Activated CD8-positive, alpha-beta memory T cell treated with anti-CD3 and anti-CD28 coated beads for 36 hours (primary cell): Measurements from ENCODE around the gene XXYLT1. TPM values are rescaled to one million over a fixed set of nuclear protein-coding genes. Genes with fewer than 3 reads are reported as not detected.

ENCODE experiments used
- CTCF ChIA-PET: fragments of 350-600 bp; sonication (Branson Sonifier 250); formaldehyde crosslinking; loops from one replicate; lab custom pipeline; 2021; ENCODE audit warnings: antibody characterized with exemption; lab: Charles Lee
- POLR2A ChIA-PET: fragments of 350-600 bp; sonication (Branson Sonifier 250); formaldehyde crosslinking; loops from one replicate; lab custom pipeline; 2021; ENCODE audit warnings: antibody characterized with exemption; lab: Charles Lee
- total RNA-seq, 2 experiments: library from RNA; stranded (reverse); gene quantifications; one replicate each; pipeline ENCODE4 v1.2.3, GENCODE V29; 2021

XXYLT1 gene
- total RNA-seq, 2 experiments from 2014 or later: 9.1 to 9.3 TPM

DNA sequence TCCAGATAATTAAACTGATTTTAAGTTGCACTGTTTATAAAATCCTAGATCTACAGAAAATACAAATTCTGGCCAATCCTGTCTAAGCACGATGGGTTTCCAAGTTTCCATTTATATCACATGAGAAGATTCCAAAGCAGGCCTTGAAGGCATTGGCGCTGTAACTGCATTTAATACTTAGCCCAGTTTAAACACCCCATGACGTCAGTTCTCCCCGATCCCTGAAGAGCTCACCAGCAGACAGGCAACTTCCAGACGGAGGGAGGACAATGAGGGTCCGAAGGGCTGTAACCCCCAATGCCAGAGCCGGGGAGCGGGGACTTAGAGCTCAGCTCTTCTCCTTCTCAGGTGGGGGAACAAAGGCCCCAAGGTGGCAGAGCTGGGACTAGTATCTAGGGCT is 117.3 kb downstream of the XXYLT1 start:
- CTCF ChIA-PET: no interaction called here

GRCh38 chr3:195153130-195153529 is 117.8 kb downstream of the XXYLT1 start:
- CTCF ChIA-PET: no interaction called here

More for the DNA sequence above, 117.3 kb downstream of the XXYLT1 start:
- POLR2A ChIA-PET: interaction anchor here (0.6 kb wide), 1 partner anchor 354 kb away, joined by 3 read pairs; no protein-coding TSS in a partner anchor

DNA sequence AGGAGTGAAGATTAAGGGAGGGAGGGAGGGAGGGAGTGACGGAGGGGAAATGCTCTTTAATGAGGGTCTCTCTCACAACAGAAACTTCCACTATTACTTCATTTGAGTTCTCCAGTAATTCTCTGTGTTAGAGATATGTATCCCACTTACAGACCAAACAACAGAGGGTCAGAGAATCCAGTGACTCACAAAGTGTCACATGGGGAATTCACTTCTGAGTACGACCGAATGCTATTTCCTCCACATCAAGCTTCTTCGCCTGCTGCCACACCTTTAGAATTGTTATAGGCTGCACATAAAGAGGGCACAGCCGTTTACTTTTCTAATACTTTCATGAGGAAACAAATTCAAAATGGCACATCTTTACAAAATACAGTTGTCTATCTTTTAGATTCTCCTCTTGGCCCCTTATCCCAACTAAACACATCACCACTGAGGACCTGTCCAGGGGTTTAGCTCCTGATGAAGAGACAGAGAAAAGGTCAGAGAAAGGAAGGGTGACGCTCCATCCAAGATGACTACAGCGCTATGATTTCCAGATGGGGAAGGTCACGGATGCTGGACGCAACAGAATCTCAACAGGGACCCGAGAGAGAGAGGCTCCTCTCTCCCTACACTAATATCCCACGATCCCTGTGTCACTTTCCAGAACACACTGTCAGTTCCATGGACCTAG is 119.0 kb downstream of the XXYLT1 start:
- POLR2A ChIA-PET: no interaction called here
- CTCF ChIA-PET: no interaction called here

More at GRCh38 chr3:195153130-195153529, 117.8 kb downstream of the XXYLT1 start:
- POLR2A ChIA-PET: no interaction called here

DNA sequence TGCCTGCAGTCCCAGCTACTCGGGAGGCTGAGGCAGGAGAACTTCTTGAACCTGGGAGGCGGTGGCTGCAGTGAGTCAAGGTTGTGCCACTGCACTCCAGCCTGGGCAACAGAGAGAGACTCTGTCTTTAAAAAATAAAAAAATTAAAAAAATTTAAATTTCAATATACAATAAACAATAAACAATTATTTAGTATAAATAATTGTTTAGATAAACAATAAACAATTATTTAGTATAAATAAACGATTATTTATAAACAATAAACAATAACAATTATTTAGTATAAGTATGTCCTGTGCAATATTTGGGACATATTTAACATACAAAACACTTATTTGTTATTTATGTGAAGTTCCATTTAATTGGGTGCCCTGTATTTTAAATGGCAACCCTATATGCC is 119.6 kb downstream of the XXYLT1 start:
- ChIA-PET POLR2A (no interaction called here), CTCF (no interaction called here)

GRCh38 chr3:195150181-195151118 is 120.5 kb downstream of the XXYLT1 start:
- ChIA-PET CTCF (no interaction called here), POLR2A (no interaction called here)

DNA sequence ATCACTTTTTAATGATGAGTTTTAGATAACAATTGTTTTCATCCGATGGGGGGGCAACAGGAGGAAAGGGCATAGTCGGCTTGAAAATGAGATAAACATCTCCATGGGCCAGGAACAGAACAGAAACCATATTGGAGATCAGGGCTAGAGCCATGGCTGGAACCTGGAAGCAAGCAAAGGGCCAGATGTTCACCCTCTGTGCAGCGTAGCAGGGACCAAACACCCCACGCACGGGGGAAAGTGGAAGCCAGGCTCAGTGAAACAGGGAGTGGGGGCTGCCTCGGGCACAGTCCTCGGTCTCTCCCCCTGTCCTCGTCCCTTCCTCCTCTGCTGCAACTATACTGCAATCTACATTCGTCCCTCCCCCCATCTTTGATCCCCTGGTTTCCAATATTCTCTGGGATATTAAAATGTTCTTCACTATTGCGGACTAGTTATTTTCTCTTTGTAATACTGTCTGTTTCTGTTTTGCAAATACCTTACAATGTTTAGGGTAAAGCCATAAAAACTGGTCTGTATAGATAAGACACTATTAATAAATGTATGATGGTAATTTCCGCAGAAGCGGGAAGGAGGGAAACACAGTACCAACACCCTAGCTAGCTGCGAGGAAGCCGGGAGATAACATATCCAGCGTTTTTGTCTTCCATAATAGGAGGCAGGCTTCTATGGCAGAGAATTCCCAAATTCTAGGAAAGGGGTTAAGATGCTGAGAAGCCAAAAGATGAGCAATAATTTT is 121.5 kb downstream of the XXYLT1 start:
- ChIA-PET POLR2A (no interaction called here), CTCF (no interaction called here)

DNA sequence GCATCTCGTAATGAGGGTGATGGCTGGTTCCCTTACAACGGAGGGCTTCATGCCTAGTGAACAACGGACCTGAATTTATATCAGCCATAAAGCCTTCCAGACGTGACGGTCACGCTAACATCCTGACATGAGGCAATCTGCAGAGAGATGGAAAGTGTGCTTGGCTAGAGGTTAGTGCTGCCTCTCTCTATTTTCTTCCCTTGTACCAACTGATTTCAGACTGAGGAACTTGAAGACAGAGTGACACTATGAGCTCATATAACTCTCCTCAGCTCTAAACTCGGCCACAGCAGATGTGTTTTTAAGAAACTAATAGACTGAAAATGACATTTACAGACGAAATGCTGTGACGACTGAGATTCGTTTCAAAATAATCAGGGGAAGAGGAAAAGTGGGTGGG is 122.4 kb downstream of the XXYLT1 start:
- CTCF ChIA-PET: no interaction called here
- POLR2A ChIA-PET: no interaction called here

- ChIA-PET POLR2A (no interaction called here), CTCF (no interaction called here)
Measured at GRCh38 chr3:195147649-195148080, 123.3 kb downstream of the XXYLT1 start.

DNA sequence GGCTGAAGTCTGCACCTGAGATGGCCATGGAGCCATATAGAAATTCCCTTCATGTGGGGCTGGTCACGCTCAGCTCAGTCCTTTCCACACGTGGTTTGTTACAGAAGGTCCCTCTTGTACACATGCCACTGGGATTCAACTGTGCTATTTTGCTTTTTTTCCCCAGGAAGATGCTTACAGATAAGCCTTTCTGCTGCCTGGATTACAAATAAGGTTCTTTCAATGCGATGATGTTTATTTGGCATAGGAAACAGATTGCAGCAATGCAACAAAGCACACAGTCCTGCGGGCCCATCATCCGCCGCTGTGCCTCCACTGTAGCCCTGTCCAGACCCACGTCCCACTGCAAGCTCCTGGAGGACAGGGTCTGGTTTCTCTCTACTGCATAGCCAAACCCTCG is 124.8 kb downstream of the XXYLT1 start:
- ChIA-PET CTCF (interaction anchor here (1.1 kb wide), 1 partner anchor 12 kb away, joined by 3 read pairs; no protein-coding TSS in a partner anchor), POLR2A (no interaction called here)

DNA sequence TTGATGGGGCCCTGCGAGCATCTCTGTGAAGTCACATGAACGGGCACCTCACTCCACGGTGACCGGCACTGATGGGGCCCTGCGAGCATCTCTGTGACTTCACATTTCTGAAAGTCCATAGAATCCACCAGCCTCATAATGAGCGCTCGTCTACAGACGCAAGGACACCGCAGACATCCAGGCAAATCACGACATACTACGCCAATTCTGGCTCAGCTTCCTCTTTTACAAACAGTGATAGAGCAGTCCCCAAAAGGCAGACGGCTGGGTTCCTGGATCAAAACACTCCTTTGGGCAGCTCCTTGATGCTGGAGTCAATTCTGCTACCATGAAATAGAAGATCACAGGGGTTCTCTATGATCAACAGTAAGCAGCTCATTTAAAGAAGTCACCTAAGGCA is 125.4 kb downstream of the XXYLT1 start:
- ChIA-PET POLR2A (no interaction called here), CTCF (interaction anchor here (1.1 kb wide), 1 partner anchor 12 kb away, joined by 3 read pairs; no protein-coding TSS in a partner anchor)

GRCh38 chr3:195143221-195143620 is 127.7 kb downstream of the XXYLT1 start:
- POLR2A ChIA-PET: no interaction called here
- CTCF ChIA-PET: no interaction called here

GRCh38 chr3:195142519-195142918 is 128.4 kb downstream of the XXYLT1 start:
- POLR2A ChIA-PET: no interaction called here
- CTCF ChIA-PET: no interaction called here

DNA sequence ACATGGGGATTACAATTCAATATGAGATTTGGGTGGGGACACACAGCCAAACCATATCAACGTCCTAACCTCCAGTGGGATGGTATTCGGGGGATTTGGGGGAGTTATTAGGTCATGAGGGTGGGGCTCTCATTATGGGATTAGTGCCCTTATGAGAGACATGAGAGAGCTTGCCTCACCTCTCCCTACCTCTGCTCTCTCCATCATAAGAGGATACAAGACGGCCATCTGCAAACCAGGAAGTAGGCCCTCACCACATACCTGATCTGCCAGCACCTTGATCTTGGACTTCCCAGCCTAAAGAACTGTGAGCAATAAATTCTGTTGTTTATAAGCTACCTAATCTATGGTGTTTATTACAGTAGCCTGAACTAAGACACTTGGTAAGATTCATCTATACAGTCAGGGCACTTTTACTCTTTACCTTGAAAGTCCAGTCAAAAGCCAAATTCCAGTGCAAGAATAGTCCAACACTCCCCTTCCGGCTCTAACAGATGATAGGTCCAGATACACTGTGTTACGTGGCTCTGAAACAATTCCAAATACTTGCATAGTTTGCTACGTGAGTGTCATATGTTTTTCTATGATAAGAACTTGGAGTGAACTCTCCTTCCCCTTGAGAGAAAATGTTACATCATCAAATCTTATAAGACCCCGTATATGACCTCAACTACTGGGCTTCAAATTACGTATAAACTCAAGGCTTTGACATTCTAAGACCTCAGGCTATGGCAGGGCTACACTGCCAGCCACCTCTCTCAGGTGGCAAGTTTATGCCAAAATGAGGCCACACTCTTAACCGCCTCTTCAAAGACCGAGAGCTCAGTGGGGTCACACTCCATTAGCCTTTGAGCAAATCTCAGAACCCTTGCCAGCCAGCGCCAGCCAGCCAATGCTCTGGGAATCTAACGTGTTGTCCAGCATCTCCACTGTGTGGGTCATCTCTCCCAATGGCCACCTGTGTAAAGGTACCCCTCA is 129.9 kb downstream of the XXYLT1 start:
- ChIA-PET CTCF (no interaction called here), POLR2A (no interaction called here)

- CTCF ChIA-PET: no interaction called here
- POLR2A ChIA-PET: no interaction called here
Measured at GRCh38 chr3:195140410-195140809, 130.5 kb downstream of the XXYLT1 start.

GRCh38 chr3:195139876-195140240 is 131.1 kb downstream of the XXYLT1 start:
- POLR2A ChIA-PET: no interaction called here
- CTCF ChIA-PET: no interaction called here

DNA sequence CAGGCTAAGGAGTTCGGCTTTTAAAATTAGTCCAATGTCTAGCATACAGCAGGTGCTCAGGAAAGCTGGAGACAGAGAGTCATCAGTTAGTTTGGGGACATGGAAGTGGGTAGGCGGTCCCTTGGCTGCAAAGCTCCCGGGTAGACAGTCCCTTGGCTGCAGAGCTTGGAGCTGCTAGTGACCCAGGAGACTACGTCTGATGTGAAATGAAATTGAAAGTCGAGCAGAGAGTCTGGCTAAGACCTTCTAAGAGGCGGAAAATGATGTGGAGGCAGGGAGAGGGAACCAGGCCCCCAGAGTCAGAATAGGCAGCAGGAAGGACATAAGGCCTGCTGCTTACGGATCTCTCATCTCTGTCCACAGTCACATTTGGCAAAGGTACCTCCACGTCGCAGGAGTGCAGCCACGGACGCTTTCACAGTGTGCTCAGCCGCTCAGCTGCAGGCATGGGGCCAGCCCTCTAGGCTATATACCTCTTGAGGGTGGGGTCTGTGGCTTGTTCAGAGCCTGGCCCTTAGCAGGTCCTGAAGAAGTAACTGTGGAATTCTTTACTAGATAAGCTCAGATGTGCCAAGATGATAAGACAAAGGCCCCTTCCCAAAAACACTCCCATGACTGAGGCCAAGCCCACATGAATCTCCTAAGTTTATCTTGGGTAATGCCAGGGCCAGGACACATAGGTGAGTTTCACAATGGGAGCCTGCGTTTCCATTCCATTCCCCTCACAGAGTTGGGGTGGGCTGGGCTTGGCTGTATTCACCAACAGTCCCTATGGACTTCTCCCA is 131.7 kb downstream of the XXYLT1 start:
- CTCF ChIA-PET: no interaction called here
- POLR2A ChIA-PET: no interaction called here

DNA sequence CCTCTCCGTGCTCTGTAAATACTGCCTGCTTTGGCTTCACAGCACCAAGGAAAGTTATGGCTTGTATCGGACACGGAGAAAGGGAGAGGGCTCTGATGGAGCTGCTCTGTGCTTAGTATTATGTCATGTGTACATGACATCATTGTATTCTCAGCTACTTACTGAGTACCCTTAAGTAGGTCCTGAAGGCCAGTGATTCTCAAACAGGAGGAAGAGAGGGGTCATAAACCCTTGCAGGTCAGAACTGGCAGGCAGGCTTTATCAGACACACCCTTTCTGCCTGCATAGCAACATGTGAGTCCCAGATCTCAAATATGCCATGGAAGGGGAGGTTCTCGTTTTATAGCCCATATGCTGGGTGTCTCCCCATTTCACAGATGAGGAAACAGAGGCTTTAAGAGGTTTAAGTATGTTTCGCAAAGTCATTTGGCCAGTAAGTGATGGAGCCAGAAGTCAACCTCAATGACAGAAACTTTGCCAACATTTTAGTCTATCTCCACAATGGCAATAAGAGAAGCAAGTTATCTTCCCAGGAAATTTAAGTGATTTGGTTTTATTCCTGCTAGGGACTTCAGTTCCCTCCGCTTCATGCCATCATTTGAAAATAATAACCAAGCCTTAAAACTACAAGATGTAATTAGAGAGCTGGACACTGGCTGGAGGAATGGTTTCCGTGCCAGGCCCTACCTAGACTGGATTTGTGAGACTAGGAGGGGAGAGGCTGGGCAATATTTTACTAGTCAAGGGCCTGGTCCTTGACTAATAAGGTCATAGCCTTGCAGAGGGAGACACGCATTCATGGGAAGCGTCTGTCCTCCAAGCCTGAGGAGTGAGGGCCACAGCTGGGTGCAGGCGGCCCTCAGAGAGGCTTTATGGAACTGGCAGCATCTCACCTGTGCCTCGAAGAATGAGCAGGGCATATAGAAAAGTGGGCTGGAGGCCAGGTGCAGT is 133.0 kb downstream of the XXYLT1 start:
- CTCF ChIA-PET: interaction anchor here (1.2 kb wide), 2 partner anchors 31 to 133 kb away, joined by 3 to 4 read pairs; partner anchors contain the start of gene XXYLT1
- POLR2A ChIA-PET: no interaction called here
